H1 (cell line): ENCODE measurements around the gene COL28A1. TPM values are rescaled to one million over a fixed set of nuclear protein-coding genes. Genes with fewer than 3 reads are reported as not detected.

Experiments used
- HDAC2 ChIP-seq, 2 experiments: fragments of 300-600 bp in 1 of 2; sonication (generic) in 1 of 2; IDR thresholded peaks; 2 replicates each; pipeline ENCODE4 v1.6.1; 2011 to 2012; ENCODE audit warnings: low read depth in 2 of 2, low read length in 2 of 2, mild to moderate bottlenecking in 2 of 2, moderate library complexity in 2 of 2, borderline replicate concordance in 1 of 2, inconsistent platforms in 1 of 2
- KDM4A ChIP-seq: IDR thresholded peaks from one replicate; pipeline ENCODE4 v1.7.1; 2012; ENCODE audit warnings: low read depth, mild to moderate bottlenecking, moderate library complexity, low read length, inconsistent platforms; ENCODE audit not compliant: severe bottlenecking
- NANOG ChIP-seq: IDR thresholded peaks from 2 replicates; pipeline ENCODE4 v1.6.1; 2011; ENCODE audit warnings: low read length, low read depth, mild to moderate bottlenecking, inconsistent platforms; ENCODE audit not compliant: insufficient read depth, poor library complexity, severe bottlenecking
- polyA plus RNA-seq, 7 experiments: library from polyadenylated mRNA; depleted of rRNA in 3 of 7; stranded (reverse) in 5 of 7; unstranded in 2 of 7; fragments of >200 nt in 5 of 7; fragments of 200-250 nt in 2 of 7; gene quantifications; 1 replicate in 5 of 7; 2 replicates in 1 of 7; 4 replicates in 1 of 7; pipeline versions ENCODE4 v1.2.1 to v1.2.3, GENCODE V29; 2011 to 2013; ENCODE audit warnings: missing spikeins in 2 of 7, mixed read lengths in 2 of 7
- total RNA-seq: library from RNA; stranded (reverse); fragmentation: NEBNext Ultra II Directional; extraction: Animal tissue kit (Norgen Biotek cat#: 25700); gene quantifications from 2 replicates; pipeline ENCODE4 v1.2.1, GENCODE V29; 2021

Gene COL28A1
- total and polyA plus RNA-seq, 2 of the 8 experiments (the other 6 are each of a cell fraction or from before 2014, with no cell fraction given) = 0.22 to 0.38 TPM

DNA sequence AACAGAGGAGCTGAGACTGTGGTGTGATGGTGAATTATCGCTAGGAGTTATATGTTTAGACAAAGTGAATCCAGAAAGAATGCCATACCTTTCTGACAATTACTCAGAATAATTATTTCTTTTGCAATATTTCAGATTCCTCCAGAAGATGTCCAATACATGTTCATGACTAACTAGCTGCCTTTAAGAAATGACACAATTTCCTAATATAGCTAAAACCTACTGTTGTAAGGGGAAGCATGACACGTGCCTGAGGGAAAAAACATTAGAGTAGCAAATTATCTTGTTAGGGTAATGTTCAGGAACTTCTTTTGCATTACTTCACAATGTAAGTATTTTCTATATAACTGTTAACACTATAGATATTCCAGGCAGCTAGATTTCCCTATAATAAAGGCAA is 150.3 kb downstream of the COL28A1 start (continued):
- TF ChIP-seq HDAC2 (IDR thresholded peaks at IDR 0.05; ENCODE audit: borderline replicate concordance in 1 of 2, low read depth in 2 of 2, low read length in 2 of 2) (no peak), NANOG (no peak), KDM4A (no peak)
